Muscle of back (tissue), 11 donors: ENCODE measurements around the gene RGN. TPM values are rescaled to one million over a fixed set of nuclear protein-coding genes. Genes with fewer than 3 reads are reported as not detected.
A peak's percentile ranks its signal among the peaks of the same experiment; 100 is the strongest.
"Not testable (repeated sequence)": the region's sequence is repeated elsewhere in the genome, so short reads cannot be mapped to it uniquely, and the experiment has no call there.

ENCODE experiments used
- DNase-seq, 3 donors: peaks; one replicate each; pipeline versions ENCODE4 v3.0.0 to v3.0.0-alpha.2; 2013
- polyA plus RNA-seq, 10 donors: library from polyadenylated mRNA; unstranded; fragments of 120-200 nt; gene quantifications; one replicate each; pipeline ENCODE4 v1.2.1, GENCODE V29; 2013; ENCODE audit not compliant: insufficient read length in 10 of 10

Gene RGN
- polyA plus RNA-seq, 10 donors, result 1.3 to 3.0 (median 1.8) TPM

- DNase-seq, result not testable (repeated sequence)
These were observed 38.4 kb downstream of the RGN start for GRCh38 chrX:47116551-47117110.

GRCh38 chrX:47124466-47124865 is 46.2 kb downstream of the RGN start:
- DNase-seq, result not testable (repeated sequence)

- peak; percentile 96 to 98 (median 96) for DNase-seq
These were observed 51.1 kb downstream of the RGN start for GRCh38 chrX:47129157-47129898.

- no peak for DNase-seq
These were observed 51.7 kb downstream of the RGN start for GRCh38 chrX:47129899-47130358.

- DNase-seq, result no peak
These were observed 55.2 kb downstream of the RGN start for GRCh38 chrX:47133493-47133892.

GRCh38 chrX:47135650-47136049 is 57.4 kb downstream of the RGN start:
- not testable (repeated sequence) for DNase-seq

GRCh38 chrX:47138171-47138570 is 59.9 kb downstream of the RGN start:
- DNase-seq, result no peak

Other genes with a start within 250 kb of the RGN start
- gene RP2, start 241.4 kb upstream of the RGN start, polyA plus RNA-seq, result 10 to 100 TPM in 7 of 10 donors, 1 to 10 TPM in 3; 7.6 to 13.7 (median 10.7) TPM
- gene JADE3, start 166.0 kb upstream of the RGN start, polyA plus RNA-seq, result 1 to 10 TPM; 4.1 to 6.0 (median 5.0) TPM
- 100 to 1,000 TPM in 3 of 10 donors, 10 to 100 TPM in 7; 84.8 to 108 (median 95.0) TPM for gene NDUFB11, start 66.3 kb downstream of the RGN start, polyA plus RNA-seq
- 10 to 100 TPM; 28.6 to 43.4 (median 34.4) TPM for gene RBM10, start 66.8 kb downstream of the RGN start, polyA plus RNA-seq
- gene UBA1, start 115.4 kb downstream of the RGN start, polyA plus RNA-seq, result 100 to 1,000 TPM; 115 to 154 (median 132) TPM
- 100 to 1,000 TPM in 4 of 10 donors, 10 to 100 TPM in 6; 90.8 to 109 (median 98.8) TPM for gene CDK16, start 140.2 kb downstream of the RGN start, polyA plus RNA-seq
- 100 to 1,000 TPM in 1 of 10 donors, 10 to 100 TPM in 9; 84.3 to 100 (median 92.3) TPM for gene USP11, start 154.6 kb downstream of the RGN start, polyA plus RNA-seq